ENCODE measurements around the gene WFDC8. TPM values are rescaled to one million over a fixed set of nuclear protein-coding genes. Genes with fewer than 3 reads are reported as not detected.

Gene WFDC8
- polyA plus RNA-seq, 2 of the 4 experiments (the other 2 are of a cell fraction), result not detected

DNA sequence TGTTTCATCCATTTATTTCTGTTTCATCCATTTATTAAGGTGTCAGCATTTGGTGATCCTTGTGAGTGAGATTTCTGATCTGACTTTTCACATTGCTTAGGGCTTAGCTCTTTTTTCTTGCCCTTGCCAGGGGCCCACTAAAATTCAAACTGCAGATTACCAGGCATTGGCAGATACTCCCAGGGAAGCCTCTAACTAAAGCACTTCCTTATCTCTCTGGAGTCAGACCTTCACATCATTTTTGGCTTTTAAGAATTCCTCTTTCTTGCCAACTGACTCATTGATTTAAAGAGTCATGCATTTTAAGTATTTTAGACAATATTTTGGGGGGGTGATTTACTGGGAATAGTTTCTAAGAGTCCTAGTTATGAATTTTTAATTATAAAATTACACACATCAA is 2.6 kb upstream of the WFDC8 start:
- H3K27ac ChIP-seq, result no peak overlapping the region
- H3K4me2 ChIP-seq, result no peak overlapping the region
- no peaks in the 10 kb centered on the region for H3K4me1 ChIP-seq
- CTCF ChIA-PET, result no interaction called here
- H3K9me3 ChIP-seq, result no peaks in the 10 kb centered on the region
- H3K4me3 ChIP-seq, result no peak overlapping the region
- DNase-seq (ENCODE audit: low read depth in 1 of 2, low spot score in 1 of 2), result no peak
- POLR2A ChIA-PET, result no interaction called here
- FAIRE-seq, result no peak
- ATAC-seq, result no peak
- TF ChIP-seq KDM5A (IDR thresholded peaks at IDR 0.05), result no peak
- TF ChIP-seq TP53 (CRISPR knock-in tag; IDR thresholded peaks at IDR 0.05), result no peak
- TF ChIP-seq CBX8 (IDR thresholded peaks at IDR 0.05), result no peak
- no peak for TF ChIP-seq MAZ (IDR thresholded peaks at IDR 0.05; ENCODE audit: borderline replicate concordance, low read depth, low read length)
- no peak for TF ChIP-seq GATA3 (IDR thresholded peaks at IDR 0.05; ENCODE audit: borderline replicate concordance)
- no peak for TF ChIP-seq HOXB13 (CRISPR knock-in tag; IDR thresholded peaks at IDR 0.05; ENCODE audit: low read depth)
- TF ChIP-seq CEBPB (IDR thresholded peaks at IDR 0.05), result no peak
- TF ChIP-seq ESRRA (IDR thresholded peaks at IDR 0.05; ENCODE audit: borderline replicate concordance, low read length), result no peak
- TF ChIP-seq, protein P1, sequence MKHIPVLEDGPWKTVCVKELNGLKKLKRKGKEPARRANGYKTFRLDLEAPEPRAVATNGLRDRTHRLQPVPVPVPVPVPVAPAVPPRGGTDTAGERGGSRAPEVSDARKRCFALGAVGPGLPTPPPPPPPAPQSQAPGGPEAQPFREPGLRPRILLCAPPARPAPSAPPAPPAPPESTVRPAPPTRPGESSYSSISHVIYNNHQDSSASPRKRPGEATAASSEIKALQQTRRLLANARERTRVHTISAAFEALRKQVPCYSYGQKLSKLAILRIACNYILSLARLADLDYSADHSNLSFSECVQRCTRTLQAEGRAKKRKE (CRISPR knock-in tag; IDR thresholded peaks at IDR 0.05; ENCODE audit: low read depth), result no peak
- TF ChIP-seq, protein P2, sequence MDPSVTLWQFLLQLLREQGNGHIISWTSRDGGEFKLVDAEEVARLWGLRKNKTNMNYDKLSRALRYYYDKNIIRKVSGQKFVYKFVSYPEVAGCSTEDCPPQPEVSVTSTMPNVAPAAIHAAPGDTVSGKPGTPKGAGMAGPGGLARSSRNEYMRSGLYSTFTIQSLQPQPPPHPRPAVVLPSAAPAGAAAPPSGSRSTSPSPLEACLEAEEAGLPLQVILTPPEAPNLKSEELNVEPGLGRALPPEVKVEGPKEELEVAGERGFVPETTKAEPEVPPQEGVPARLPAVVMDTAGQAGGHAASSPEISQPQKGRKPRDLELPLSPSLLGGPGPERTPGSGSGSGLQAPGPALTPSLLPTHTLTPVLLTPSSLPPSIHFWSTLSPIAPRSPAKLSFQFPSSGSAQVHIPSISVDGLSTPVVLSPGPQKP (IDR thresholded peaks at IDR 0.05; ENCODE audit: low read depth, low read length), result no peak
- TF ChIP-seq POLR2AphosphoS2 (conservative IDR thresholded peaks at IDR 0.05; ENCODE audit: low read length), result no peak
- no peak for TF ChIP-seq EP300 (IDR thresholded peaks at IDR 0.05)
- no peak for TF ChIP-seq MAFK (IDR thresholded peaks at IDR 0.05; ENCODE audit: partially characterized antibody)
- no peak for TF ChIP-seq PHF8 (IDR thresholded peaks at IDR 0.05; ENCODE audit: borderline replicate concordance, low read depth)
- TF ChIP-seq, protein P3, sequence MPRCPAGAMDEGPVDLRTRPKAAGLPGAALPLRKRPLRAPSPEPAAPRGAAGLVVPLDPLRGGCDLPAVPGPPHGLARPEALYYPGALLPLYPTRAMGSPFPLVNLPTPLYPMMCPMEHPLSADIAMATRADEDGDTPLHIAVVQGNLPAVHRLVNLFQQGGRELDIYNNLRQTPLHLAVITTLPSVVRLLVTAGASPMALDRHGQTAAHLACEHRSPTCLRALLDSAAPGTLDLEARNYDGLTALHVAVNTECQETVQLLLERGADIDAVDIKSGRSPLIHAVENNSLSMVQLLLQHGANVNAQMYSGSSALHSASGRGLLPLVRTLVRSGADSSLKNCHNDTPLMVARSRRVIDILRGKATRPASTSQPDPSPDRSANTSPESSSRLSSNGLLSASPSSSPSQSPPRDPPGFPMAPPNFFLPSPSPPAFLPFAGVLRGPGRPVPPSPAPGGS (IDR thresholded peaks at IDR 0.05), result no peak
- no peak for TF ChIP-seq HEYL (CRISPR knock-in tag; IDR thresholded peaks at IDR 0.05)
- TF ChIP-seq BHLHE40 (IDR thresholded peaks at IDR 0.05; ENCODE audit: low read depth, low read length), result no peak

DNA sequence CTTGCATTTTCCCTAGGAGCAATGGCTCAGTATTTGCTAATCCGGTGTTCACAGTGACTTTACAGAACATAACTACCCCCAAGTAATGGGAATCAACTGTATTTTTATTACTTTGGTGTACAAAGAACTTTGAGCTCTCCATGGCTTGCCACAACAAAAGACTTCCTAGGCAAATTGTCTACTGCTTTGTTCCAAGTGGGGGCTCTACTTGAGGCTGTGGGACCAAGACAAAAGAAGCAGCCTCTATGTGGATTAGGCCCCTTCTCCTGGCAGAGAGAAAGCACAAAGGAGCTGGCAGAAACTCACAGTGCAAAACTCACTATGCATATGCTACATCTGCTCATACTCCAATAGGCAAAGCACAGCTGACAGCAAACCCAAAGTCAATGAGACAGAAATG is 853 bp downstream of the WFDC8 start:
- FAIRE-seq (no peak), ATAC-seq (no peak), DNase-seq (ENCODE audit: low read depth in 1 of 2, low spot score in 1 of 2) (no peak)
- POLR2A ChIA-PET, result no interaction called here
- H3K4me1 ChIP-seq, result no peaks in the 10 kb centered on the region
- TF ChIP-seq CBX2 (IDR thresholded peaks at IDR 0.05; ENCODE audit: borderline replicate concordance, low read depth) (no peak), NR3C1 (IDR thresholded peaks at IDR 0.05) (no peak)
- H3K4me2 ChIP-seq, result no peak overlapping the region
- no peak overlapping the region for H3K4me3 ChIP-seq
- no peak overlapping the region for H3K27ac ChIP-seq
- 15% methylated on average over 1 of the region's 1 CpG for WGBS (ENCODE audit: missing lambda C conversion rate)
- no peaks in the 10 kb centered on the region for H3K9me3 ChIP-seq
- CTCF ChIA-PET, result interaction anchor here (1.1 kb wide), 1 partner anchor 287 kb away, joined by 3 read pairs; no protein-coding TSS in a partner anchor

DNA sequence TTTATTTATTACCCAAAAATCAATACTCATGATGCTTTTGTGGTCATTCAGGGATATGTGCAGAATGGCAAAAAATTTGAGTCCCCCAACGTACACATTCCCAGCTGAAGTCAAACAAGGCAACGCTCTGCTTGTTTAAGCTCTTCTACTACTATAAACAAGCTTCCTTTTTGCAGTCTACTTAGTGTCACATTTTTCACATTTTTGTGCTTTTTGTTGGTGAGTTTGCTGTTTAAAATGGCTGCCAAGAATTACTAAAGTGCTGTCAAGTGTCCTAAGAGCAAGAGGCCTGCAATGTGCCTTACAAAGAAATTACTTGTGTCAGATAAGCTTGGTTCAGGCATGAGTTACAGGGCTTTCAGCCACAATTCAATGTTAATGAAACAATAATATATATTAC is 2.1 kb downstream of the WFDC8 start:
- WGBS (ENCODE audit: missing lambda C conversion rate), result 16% methylated on average over 2 of the region's 2 CpGs
- ATAC-seq, result no peak
- H3K4me1 ChIP-seq, result no peaks in the 10 kb centered on the region
- H3K27ac ChIP-seq, result no peak overlapping the region
- ChIA-PET CTCF (no interaction called here), POLR2A (no interaction called here)
- H3K9me3 ChIP-seq, result no peaks in the 10 kb centered on the region
- no peak overlapping the region for H3K4me3 ChIP-seq
- FAIRE-seq, result no peak
- H3K4me2 ChIP-seq, result no peak overlapping the region
- DNase-seq (ENCODE audit: low read depth in 1 of 2, low spot score in 1 of 2), result no peak
- TF ChIP-seq CHD2 (IDR thresholded peaks at IDR 0.05; ENCODE audit: low read length, partially characterized antibody) (no peak), RAD21 (conservative IDR thresholded peaks at IDR 0.05 in 1 of 2, IDR thresholded peaks at IDR 0.05 in 1 of 2) (no peak), EHMT2 (IDR thresholded peaks at IDR 0.05; ENCODE audit: low read depth) (no peak), HOXB5 (CRISPR knock-in tag; IDR thresholded peaks at IDR 0.05) (no peak), ZNF302 (CRISPR knock-in tag; IDR thresholded peaks at IDR 0.05) (no peak), NFE2L2 (conservative IDR thresholded peaks at IDR 0.05; ENCODE audit: low read length) (no peak), RNF2 (IDR thresholded peaks at IDR 0.05; ENCODE audit: borderline replicate concordance, low read depth) (no peak), NR3C1 (IDR thresholded peaks at IDR 0.05) (no peak), POLR2A (IDR thresholded peaks at IDR 0.05; ENCODE audit: low read length) (no peak)
- TF ChIP-seq, protein P3 (IDR thresholded peaks at IDR 0.05), result no peak
- TF ChIP-seq, protein P4, sequence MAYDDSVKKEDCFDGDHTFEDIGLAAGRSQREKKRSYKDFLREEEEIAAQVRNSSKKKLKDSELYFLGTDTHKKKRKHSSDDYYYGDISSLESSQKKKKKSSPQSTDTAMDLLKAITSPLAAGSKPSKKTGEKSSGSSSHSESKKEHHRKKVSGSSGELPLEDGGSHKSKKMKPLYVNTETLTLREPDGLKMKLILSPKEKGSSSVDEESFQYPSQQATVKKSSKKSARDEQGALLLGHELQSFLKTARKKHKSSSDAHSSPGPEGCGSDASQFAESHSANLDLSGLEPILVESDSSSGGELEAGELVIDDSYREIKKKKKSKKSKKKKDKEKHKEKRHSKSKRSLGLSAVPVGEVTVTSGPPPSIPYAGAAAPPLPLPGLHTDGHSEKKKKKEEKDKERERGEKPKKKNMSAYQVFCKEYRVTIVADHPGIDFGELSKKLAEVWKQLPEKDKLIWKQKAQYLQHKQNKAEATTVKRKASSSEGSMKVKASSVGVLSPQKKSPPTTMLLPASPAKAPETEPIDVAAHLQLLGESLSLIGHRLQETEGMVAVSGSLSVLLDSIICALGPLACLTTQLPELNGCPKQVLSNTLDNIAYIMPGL (CRISPR knock-in tag; IDR thresholded peaks at IDR 0.05; ENCODE audit: borderline replicate concordance), result no peak

Measured in A549 (cell line).